Lung (tissue), 12 donors: ENCODE data around the gene ITPK1. TPM values are rescaled to one million over a fixed set of nuclear protein-coding genes. Genes with fewer than 3 reads are reported as not detected.
A peak's percentile ranks its signal among the peaks of the same experiment; 100 is the strongest.

Experiments used
- ATAC-seq: fragments of 200-7000 bp; cut with Tn5 transposase; one replicate; pipeline ENCODE4 v1.9.1; 2020; ENCODE audit warnings: moderate number of reproducible peaks; ENCODE audit not compliant: insufficient read depth, low FRiP score
- DNase-seq, 3 donors: peaks; one replicate each; pipeline ENCODE4 v3.0.0-alpha.2; 2013 to 2017
- H3K27ac ChIP-seq, 2 donors: one replicate each; pipeline ENCODE4 v1.5.1; 2013; ENCODE audit warnings: mild to moderate bottlenecking in 2 of 2, moderate library complexity in 2 of 2, control low read depth in 1 of 2, inconsistent platforms in 1 of 2, low read depth in 1 of 2, low read length in 1 of 2
- H3K27me3 ChIP-seq, 3 donors: one replicate each; pipeline ENCODE4 v1.5.1; 2013; ENCODE audit warnings: low read length in 2 of 3; ENCODE audit not compliant: control insufficient read depth in 3 of 3, insufficient read depth in 3 of 3
- H3K36me3 ChIP-seq, 4 donors: one replicate each; pipeline ENCODE4 v1.5.1; 2013; ENCODE audit warnings: low read length in 4 of 4, mild to moderate bottlenecking in 1 of 4, moderate library complexity in 1 of 4; ENCODE audit not compliant: control insufficient read depth in 4 of 4, insufficient read depth in 4 of 4
- H3K4me1 ChIP-seq, 5 donors: one replicate each; pipeline ENCODE4 v1.5.1; 2013; ENCODE audit warnings: low read length in 5 of 5, mild to moderate bottlenecking in 2 of 5, moderate library complexity in 1 of 5; ENCODE audit not compliant: control insufficient read depth in 5 of 5, insufficient read depth in 5 of 5
- H3K4me3 ChIP-seq: one replicate; pipeline ENCODE4 v1.5.1; 2013; ENCODE audit warnings: mild to moderate bottlenecking, control low read depth, moderate library complexity
- H3K9ac ChIP-seq, 2 donors: one replicate each; pipeline ENCODE4 v1.5.1; 2013; ENCODE audit warnings: low read length in 2 of 2, control low read depth in 1 of 2; ENCODE audit not compliant: insufficient read depth in 1 of 2
- H3K9me3 ChIP-seq, 4 donors: one replicate each; pipeline ENCODE4 v1.5.1; 2013; ENCODE audit warnings: low read length in 3 of 4, mild to moderate bottlenecking in 1 of 4, moderate library complexity in 1 of 4; ENCODE audit not compliant: control insufficient read depth in 4 of 4, insufficient read depth in 3 of 4
- WGBS, 2 donors: extraction: QIAGEN DNeasy Blood & Tissue Kit; methylation state at CpG; one replicate each; pipeline ENCODE4 v1.1.7; 2013; 5-methylcytosine and 5-hydroxymethylcytosine counted together
- polyA plus RNA-seq, 2 donors: library from polyadenylated mRNA; stranded (reverse); fragments of 200-250 nt; gene quantifications; one replicate each; pipeline ENCODE4 v1.2.1, GENCODE V29; 2013
- total RNA-seq, 2 donors: library from RNA; depleted of rRNA in 1 of 2; stranded (reverse); fragments of >200 nt in 1 of 2; gene quantifications; one replicate each; pipeline ENCODE4 v1.2.1, GENCODE V29; 2014 to 2021
- TF ChIP-seq, protein P1 (sequence below): IDR thresholded peaks from 2 replicates; pipeline ENCODE4 v1.5.1; 2012; ENCODE audit warnings: mild to moderate bottlenecking; ENCODE audit errors: control extremely low read depth, extremely low read depth
- donor health status: control.
- donor health status: control.
- donor health status: Bipolar disorder and iron deficiency.
- donor health status: healthy.
- donor health status: DM: yes; HTN: yes; CAD: no.

Gene ITPK1
- total and polyA plus RNA-seq, 4 donors = 17.5 to 99.4 (median 45.3) TPM

GRCh38 chr14:93056166-93056839 lies 59.4 kb downstream of the ITPK1 start:
- H3K27me3 ChIP-seq = no peaks in the 10 kb centered on the region
- no peaks in the 10 kb centered on the region for H3K36me3 ChIP-seq
- peak overlapping the region; percentile 39 to 64 for H3K27ac ChIP-seq
- H3K9ac ChIP-seq = no peak overlapping the region
- 85% methylated on average over 5 of the region's 5 CpGs for WGBS, 2 donors
- no peak for ATAC-seq
- H3K9me3 ChIP-seq = no peaks in the 10 kb centered on the region
- H3K4me1 ChIP-seq = peaks cover 0 to 6% (median 5%) of the 10 kb centered on the region in 5 donors
- TF ChIP-seq, protein P1, sequence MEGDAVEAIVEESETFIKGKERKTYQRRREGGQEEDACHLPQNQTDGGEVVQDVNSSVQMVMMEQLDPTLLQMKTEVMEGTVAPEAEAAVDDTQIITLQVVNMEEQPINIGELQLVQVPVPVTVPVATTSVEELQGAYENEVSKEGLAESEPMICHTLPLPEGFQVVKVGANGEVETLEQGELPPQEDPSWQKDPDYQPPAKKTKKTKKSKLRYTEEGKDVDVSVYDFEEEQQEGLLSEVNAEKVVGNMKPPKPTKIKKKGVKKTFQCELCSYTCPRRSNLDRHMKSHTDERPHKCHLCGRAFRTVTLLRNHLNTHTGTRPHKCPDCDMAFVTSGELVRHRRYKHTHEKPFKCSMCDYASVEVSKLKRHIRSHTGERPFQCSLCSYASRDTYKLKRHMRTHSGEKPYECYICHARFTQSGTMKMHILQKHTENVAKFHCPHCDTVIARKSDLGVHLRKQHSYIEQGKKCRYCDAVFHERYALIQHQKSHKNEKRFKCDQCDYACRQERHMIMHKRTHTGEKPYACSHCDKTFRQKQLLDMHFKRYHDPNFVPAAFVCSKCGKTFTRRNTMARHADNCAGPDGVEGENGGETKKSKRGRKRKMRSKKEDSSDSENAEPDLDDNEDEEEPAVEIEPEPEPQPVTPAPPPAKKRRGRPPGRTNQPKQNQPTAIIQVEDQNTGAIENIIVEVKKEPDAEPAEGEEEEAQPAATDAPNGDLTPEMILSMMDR = no peak
- H3K4me3 ChIP-seq = no peak overlapping the region
- peak in 2 of 3 donors; percentile 36 to 50 for DNase-seq

DNA sequence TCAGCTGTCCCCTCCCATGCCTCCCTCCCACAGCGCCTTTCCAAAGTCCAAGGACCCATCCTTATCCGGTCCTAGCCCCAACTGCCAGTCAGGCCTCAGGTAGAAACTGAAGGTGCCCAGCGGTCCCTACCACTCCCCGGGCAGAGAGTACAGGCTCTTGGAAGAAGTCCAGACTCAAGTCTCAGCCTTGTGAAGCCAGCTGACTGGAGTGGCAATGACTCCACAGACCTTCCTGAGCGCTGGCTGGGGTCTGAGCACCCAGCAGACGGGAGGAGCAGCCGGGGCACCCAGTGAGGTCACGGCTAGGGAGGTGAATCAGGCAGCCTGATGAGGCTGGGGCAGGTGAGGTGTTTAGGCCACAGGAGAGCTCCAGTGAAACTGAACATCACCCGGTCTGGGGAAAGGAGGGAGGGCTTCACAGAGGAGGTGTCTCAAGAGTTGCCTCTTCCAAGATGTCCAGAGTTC lies 60.0 kb downstream of the ITPK1 start:
- TF ChIP-seq, protein P1 = no peak
- DNase-seq = no peak
- no peaks in the 10 kb centered on the region for H3K9me3 ChIP-seq
- H3K4me3 ChIP-seq = no peak overlapping the region
- peaks cover 0 to 5% (median 4%) of the 10 kb centered on the region in 5 donors for H3K4me1 ChIP-seq
- H3K27ac ChIP-seq = peak overlapping the region in 1 of 2 donors; percentile 55
- H3K9ac ChIP-seq = no peak overlapping the region
- WGBS, 2 donors = 81 to 90% methylated on average over 9 of the region's 9 CpGs
- ATAC-seq = no peak
- no peaks in the 10 kb centered on the region for H3K27me3 ChIP-seq
- no peaks in the 10 kb centered on the region for H3K36me3 ChIP-seq

DNA sequence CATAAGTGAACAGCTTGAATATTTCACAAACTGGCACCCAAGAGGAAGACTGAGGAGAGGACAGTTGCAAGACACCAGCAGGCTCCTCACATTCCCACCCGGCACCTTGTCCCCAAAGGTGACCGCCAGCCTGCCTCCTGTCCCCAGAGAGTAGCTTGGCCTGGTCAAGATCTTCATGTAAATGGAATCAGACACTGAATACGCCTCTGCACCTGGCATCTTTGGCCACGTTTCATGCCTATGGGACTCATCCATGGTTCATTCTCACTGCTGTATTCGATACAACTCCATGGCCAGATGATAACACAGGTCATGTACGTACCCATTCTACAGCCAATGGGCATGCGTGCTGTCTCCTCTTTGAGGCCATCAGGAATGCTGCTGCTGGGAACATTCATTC lies 60.8 kb downstream of the ITPK1 start:
- Histone ChIP-seq H3K27me3 (no peaks in the 10 kb centered on the region), H3K4me1 (peaks cover 0 to 12% (median 9%) of the 10 kb centered on the region in 5 donors), H3K27ac (no peak overlapping the region), H3K9me3 (no peaks in the 10 kb centered on the region), H3K36me3 (no peaks in the 10 kb centered on the region), H3K4me3 (no peak overlapping the region), H3K9ac (no peak overlapping the region)
- DNase-seq (no peak), ATAC-seq (no peak)
- WGBS, 2 donors = 97 to 98% methylated on average over 7 of the region's 7 CpGs
- TF ChIP-seq, protein P1 = no peak
